Inferior parietal cortex (tissue), 1 donor: ENCODE data around the gene EXOC1L.

Experiments
- DNase-seq: peaks from one replicate; pipeline ENCODE4 v3.0.0-alpha.2; 2016; ENCODE audit errors: extremely low spot score

EXOC1L gene, protein sequence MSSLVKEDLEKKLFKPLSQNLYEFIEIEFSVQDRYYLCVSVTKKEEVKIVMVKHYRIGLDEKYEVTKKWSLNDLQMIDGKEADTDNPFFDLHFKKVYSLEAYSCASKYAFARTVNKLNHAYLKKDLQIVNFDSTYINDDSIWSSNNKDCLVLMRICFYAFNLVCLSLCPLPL

DNA sequence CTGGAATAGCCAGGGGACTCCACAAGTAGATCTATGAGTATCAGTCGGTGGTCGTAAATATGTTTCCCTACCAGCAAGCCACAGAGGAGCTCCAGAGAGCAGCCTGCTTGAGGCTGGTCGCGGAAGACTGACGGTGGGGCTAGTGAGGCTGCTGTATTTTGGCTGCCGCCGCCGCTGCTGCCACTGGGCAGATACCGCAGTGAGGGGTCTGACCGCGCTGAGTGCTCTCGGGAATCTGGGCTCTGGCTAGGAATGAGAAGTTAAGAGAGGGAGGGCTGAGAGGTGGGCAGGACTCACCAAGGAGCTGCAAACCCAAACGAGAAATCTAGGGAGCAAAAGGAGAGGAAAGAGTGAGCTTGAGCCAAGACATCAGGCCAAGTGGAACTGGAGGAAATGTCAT lies at the start of gene EXOC1L:
Gene EXOC1L (plus strand): TSS at position 157 of the 400 bp plus-strand sequence. CDS start 237 bp downstream, at position 394.
- no peak for DNase-seq

DNA sequence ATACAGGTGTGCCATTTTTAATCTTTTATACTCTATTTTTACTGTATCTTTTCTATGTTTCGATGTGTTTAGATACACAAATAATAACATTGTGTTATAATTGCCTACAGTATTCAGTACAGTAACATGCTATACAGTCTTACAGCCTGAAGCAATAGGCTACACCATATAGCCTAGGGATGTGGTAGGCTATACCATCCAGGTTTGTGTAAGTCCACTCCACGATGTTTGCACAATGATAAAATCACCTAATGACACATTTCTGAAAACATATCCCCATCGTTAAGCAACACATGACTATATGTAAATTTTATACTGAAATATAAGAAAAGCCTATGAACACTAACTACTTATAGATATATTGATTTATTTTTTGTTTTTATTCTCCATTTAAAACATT lies 48.9 kb upstream of the EXOC1L start:
- no peak for DNase-seq

DNA sequence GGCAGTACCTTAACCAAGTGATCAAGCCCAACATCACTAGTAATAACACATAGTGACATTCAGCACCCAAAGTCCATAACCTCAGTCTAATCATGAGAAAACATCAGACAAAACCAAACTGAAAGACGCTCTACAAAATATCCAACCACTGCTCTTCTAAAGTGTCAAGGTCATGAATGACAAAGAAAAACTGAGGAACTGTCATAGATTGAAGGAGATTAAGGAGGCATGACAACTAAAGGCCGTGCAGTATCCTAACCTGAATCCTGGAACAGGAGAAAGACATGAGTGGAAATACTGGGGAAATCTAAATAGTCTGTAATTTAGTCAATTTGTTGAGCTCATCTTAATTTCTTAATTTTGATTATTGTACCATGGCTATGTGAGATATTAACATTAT lies 38.2 kb upstream of the EXOC1L start:
- no peak for DNase-seq

DNA sequence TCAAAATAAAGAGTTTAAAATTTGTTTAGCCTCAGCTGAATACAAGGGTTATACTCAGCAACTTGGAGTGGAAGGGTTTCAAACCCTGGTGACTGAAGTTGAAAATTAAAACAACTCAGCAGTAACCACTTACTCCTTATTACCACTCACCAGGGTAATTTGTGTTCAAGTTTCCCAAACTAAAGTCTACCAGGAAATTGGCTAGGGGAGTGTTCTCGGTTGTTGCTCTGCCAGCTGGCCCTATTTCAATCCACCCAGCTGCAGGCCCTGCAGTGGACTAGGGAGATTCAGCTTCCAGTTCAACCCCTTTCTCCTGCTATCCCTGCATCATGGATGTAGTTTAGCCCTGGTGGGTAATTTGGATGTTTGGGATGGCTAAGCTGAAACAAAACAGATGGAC lies 37.8 kb upstream of the EXOC1L start:
- DNase-seq: no peak

DNA sequence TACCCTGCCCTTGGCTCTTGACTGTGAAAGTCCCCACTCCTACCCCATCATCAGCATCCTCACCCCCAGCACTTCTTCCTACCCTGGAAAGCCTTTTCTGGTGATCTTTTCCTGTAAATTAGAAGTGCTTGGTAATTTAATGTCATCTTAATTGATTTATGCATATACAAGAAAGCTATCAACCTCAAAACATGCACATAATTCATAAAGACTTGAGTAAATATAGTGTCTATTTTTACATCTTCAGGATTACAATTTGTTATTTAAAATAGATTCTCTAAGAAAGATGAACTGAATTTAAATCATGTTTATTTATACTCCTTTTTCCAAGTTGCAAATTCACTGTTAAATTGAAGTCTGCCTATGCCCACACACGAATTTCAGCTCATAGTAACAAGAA lies 36.0 kb upstream of the EXOC1L start:
- no peak for DNase-seq

DNA sequence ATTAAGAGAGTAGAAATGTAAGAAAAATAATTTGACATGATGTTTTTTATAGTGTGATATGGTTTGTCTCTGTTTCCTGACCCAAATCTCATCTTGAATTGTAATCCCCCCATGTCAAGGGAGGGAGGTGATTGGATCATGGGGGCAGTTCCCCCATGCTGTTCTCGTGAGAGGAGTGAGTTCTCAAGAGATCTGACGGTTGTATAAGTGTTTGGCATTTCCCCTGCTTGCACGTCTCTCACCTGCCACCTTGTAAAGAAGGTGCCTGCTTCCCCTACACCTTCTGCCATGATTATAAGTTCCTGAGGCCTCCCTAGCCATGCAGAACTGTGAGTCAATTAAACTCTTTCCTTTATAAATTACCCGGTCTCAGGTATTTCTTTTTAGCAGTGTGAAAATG lies 34.8 kb upstream of the EXOC1L start:
- DNase-seq: no peak

DNA sequence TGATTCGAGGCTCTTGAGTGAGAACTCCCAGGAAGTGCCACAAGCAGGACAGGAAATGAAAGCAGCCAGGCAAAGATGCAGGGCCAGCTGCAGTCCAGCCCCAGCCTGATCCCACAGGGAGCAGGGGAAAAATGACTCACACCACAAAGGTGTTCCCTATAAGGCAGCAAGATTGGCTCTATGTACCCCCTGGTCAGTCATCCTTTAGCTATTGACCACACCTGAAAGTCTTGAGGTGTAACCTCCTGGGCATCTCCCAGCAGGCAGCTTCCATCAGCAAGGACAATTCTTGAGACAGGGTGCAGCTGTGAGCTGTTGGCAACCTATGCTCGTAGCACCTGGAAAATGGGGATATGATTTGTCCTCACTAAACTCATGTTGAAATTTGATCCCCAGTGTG lies 27.9 kb upstream of the EXOC1L start:
- DNase-seq: no peak

DNA sequence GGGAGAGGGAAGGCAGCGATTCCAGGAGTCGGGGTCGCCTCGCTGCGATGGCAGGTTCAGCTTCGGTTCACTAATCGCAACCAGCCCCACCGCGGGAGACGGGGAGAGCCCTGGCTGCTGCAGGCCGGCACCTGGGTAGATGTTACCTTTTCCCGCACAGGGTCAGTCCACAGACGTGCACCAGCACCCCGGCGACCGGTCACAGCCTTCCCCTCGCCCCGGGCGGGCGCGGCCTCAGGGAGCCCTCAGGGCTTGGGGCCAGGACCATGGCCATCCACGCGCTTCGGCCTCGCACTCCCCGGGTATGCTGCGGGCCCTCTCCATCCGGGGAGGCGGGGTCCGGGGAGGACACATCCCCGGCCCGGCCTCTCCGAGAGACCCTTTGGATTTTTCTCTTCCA lies 26.1 kb upstream of the EXOC1L start:
- DNase-seq: no peak

DNA sequence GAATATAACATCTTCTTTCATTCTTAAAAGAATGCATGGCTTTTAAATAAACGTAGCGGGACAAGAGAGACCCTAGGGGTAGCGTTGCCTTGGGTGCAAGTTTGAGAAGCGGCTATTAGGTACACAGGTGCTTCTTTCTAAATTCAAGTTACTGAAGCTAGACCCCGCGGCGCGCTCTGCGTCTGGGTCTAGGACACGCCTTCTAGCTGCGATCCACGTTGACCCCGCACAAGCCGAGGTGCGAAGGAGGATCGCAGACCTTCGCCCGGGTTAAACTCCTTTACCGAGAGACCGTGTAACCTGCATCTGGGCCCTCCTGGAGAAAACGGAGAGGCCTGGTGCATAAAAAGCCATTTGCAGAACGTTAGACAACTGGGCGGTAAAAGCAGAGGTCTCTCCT lies 25.5 kb upstream of the EXOC1L start:
- DNase-seq: no peak

DNA sequence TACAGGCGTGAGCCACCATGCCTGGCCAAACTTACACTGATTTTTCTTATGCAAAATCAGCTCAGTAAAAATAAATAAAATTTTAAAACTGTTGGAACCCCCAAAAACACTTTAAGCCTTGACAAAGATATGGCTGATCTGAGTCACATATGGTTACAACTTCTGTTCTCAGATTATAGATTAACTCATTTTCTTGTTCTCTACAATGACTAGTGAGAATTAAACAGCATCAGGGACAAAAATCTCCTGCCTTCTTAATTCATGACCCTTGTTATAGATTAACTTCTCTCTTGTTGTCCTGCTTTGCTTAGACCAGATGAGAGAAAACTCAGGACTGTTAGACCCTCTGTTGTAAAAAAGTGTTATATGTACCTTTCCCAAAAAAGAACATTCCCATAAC lies 24.2 kb upstream of the EXOC1L start:
- no peak for DNase-seq

DNA sequence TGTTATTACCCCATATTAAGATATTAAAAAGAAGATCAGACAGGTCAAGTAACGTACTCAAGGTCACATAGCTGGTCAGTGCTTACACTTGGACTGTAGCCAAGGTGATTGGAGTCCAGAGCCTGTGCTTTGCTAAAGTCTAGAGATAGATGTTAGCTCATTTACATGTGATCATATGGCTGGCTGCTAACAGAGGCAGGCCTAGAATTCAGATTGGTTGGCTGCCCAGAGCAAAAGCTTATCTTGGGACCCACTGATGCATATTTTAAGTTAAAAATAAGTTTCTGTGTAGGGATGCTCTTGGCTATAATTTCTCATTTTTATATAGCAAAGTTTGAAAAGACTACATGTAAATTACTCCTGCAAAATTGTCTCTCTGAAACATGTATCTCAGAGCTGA lies 18.1 kb upstream of the EXOC1L start:
- DNase-seq: no peak

DNA sequence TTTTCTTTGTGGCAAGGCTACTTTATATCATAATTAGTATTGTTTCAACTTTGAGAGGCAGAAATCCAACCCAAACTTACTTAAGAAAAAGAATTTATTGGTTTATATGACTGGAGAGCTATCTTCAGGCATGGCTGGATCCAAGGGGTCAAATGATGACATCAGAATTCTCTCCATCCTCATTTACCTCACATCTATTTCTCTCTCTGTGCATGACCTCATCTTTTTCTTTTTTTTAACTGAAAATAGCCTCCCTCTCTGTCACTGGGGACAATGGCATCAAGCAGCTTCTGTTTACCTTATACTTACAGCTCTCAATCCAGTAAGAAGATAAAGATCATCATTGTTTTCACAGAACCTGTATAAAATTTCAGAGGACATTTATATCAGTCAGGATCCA lies 12.0 kb upstream of the EXOC1L start:
- no peak for DNase-seq

DNA sequence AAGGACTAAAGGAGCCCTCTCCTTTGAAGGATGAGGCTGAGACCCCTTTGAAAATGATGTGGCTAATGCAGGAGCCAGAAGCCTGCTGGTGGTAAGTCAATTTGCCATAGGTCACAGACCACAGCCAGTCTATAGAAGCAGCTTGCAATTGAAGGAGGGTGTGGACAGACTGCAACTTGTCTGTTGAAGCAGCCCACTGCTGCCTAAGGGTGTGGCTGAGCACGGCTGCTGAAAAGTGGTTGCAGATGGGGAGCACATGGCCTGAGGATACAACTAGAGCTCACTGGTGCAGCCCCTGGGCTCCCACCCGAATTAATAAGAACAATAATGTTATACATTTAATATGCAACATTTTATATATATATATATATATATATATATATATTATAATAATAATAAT lies 11.4 kb upstream of the EXOC1L start:
- no peak for DNase-seq

DNA sequence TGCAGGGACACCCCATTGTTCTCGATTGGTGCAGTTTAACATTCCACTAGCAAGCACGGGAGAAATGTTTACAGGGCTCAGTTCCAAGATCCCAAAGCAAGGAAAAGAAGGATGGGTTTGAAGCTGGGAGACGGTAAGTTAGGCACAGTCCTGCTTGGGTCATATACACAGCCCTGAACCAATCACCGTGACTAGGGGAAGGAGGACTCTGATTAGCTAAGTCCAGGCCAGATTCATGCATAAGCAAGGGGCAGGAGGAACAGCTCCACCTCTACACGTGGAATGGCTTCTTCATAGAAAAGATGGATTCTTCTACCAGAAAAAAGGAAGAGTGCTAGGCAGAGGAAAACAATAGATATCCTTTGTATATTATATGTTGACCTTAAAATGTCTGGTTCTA lies 11.0 kb upstream of the EXOC1L start:
- DNase-seq: no peak

DNA sequence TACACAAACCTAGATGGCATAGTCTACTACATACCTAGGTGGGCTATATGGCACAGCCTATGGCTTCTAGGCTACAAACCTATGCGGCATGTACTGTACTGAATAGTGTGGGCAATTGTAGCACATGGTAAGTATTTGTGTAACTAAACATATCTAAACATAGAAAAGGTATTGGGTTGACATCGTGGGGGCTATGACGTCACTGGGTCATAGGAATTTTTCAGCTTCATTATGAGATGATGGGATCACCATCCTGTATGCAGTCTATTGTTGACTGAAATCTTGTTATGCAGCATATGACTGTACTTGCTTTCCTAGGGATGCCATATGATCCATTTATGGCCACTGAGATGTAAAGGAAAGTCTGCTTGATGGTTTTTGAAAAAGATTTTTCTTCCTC lies 1.9 kb upstream of the EXOC1L start:
- DNase-seq: no peak

DNA sequence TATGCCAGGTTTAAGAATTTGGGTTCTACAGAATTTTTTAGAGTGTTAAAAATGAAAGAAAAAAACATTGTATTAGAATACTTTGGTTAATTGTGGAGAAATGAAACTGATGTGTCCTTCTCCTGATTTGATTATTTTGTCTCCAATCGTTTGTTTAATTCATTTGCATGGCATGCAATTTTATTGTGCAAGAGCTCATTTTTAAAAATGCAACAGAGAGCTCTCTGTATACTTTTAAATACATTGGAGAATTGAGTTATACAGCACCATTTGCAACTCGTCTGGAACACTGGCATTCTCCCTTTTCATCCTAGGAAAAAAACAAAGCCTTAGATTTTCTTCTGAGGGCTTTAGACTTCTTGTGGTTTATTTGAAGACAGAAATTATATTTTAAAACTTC lies 689 bp downstream of the EXOC1L start:
- no peak for DNase-seq

DNA sequence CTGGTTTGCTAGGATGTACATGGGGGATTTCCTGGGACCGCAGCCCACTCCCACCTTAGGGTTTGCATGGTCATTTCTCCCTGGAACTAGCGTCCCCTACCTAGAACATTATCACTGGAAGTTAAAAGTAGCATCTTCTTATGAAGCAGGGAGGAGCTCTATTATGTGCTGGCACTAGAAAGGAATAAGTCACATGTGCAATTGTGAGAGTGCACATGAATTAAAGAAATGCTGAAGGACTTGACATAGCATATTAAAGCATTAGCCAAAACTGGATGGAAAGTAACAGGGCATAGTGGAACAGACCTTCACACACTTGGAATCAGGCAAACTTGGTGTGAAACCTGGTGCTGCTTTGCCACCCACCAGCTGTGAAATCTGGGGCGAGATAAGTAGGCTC lies 2.7 kb downstream of the EXOC1L start:
- DNase-seq: no peak

DNA sequence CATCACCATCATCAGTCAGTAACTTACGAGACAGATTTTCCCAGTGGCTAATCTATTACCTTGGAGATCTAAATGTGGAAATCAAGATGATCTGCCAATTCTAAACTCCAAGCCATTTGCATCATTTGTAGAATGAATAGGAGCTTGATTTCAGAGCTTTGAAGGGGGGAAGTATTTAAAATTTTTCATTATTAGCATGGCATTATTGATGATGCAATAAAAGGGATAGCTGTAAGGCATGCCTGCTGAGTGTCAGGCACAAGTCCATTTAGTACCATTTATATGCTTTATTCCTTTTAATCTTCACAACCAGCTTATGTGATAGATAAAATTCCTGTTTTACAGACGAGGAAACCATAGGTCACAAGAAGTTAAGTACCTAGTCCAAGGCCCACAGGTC lies 5.3 kb downstream of the EXOC1L start:
- DNase-seq: no peak

DNA sequence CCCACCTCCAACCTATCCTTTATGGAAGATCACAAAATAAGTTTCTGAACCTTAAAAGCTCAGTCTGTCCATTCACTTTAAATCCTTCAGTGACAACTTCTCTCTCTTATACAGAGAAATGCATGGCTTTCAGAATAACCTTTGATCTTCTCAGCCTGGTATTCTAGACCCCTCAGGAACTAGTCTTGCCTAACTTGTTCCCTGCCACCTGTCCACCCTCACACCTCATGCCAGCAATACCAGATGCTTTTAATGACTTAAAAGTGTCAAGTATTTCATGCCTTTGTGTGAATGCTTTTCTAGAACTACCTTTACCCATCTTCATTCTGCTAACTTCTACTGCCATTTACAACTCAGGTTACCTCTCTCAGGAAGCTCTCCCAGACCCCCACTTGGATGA lies 7.4 kb downstream of the EXOC1L start:
- no peak for DNase-seq

DNA sequence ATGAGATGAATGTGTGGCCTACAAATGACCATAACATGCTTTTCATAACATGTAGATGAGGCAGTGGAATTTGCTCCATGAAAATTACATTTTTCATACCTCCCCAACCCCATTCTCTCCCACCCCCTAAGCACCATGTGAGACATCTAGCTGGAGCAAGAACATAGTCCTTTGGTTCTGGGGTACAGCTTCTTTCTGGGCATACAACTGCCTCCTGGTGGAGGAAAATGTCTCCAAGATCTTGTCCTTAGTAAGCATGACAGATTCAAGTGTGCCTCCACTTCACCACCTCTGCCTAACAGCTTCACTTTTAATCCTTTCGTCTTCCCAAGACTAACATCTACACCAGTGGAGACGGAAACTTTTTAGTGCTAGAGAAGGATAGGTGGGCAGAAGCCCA lies 8.0 kb downstream of the EXOC1L start:
- no peak for DNase-seq

DNA sequence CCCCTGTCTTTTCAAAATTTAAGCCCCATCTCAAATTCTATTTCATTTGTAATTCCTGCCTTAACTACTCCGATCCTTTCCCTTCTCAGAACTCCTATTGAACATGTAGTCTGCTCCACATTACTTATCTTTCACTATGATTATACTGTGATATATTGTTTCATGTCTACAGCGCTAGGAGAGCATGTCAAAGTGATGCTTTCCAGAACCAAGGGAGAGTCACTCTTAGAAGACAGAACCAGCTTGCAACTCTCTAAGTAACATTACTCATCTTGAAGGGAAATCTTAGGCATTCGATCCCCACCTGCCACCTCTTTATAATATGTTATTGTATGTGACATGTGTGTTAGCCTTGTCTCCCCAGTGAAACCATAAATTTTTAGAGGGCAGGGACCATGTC lies 10.5 kb downstream of the EXOC1L start:
- no peak for DNase-seq

DNA sequence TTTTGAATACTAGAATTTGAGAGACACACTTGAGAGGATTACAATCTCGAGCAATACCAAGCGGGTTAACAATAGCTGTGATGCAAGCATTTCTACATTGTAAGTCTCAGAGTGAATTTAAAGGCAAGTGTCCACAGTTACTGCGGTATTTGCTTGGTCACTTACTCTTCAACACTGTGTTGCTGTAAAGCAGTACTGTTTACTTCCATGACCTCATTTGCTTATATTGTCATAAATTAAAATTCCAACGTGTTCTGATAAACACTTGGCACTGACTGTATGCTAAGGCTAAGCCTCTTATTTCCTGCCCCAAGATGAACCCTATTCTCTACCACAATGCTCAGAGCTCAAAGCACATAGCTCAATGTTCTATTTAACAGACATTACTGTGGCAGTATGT lies 11.1 kb downstream of the EXOC1L start:
- DNase-seq: no peak

DNA sequence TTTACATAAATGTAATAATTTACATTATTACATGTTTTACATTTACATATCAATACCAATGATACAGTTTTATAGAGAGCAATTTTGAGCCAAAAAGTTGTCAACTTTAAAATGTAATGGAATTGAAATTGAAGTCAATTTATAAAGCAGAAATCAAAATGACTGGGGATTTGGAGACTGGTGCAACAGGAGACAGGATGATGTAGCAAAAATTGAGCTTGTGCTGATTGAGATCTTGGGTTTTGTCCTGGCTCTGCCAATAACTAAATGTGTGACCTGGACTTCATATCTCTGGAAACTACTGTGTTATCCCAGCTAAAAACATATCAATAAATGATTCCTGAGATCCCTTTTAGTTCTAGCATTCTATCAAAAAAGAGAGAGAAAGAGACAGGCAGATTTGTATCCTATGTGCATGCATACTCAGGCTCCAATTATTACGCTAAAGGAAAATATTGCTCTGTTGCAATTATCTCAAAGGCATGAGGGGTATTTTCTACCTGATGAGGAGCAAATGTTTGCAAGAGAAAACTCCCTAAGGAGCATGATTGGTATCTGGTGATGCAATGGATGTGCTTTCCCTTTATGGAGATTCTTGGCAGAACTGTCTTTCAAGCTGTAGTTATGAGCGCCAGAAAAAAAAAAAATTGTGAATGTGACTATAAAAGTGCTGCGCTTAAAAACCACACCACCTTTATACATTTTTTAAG lies 14.7 kb downstream of the EXOC1L start:
- DNase-seq: no peak

DNA sequence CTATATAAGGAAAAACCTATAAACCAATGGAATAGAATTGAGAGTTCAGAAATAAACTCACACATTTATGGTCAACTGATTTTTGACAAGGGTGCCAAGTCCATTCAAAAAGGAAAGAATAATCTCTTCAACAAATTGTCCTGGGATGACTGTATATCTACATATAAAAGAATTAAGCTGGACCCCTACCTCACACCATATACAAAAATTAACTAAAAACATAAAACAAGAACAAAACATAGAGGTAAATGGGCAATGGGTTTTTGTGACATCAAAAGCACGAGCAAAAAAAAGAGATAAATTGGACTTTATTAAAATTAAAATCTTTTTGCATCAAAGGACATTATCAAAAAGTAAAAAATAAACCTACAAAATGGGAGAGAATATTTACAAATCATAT lies 18.3 kb downstream of the EXOC1L start:
- DNase-seq: no peak
